ENCODE data around the gene SUGP2. TPM values are rescaled to one million over a fixed set of nuclear protein-coding genes. Genes with fewer than 3 reads are reported as not detected.

Gene SUGP2
- total and polyA plus RNA-seq, 9 of the 15 experiments (the other 6 are each of a cell fraction or from before 2014, with no cell fraction given), result 13.1 to 101 (median 63.1) TPM

DNA sequence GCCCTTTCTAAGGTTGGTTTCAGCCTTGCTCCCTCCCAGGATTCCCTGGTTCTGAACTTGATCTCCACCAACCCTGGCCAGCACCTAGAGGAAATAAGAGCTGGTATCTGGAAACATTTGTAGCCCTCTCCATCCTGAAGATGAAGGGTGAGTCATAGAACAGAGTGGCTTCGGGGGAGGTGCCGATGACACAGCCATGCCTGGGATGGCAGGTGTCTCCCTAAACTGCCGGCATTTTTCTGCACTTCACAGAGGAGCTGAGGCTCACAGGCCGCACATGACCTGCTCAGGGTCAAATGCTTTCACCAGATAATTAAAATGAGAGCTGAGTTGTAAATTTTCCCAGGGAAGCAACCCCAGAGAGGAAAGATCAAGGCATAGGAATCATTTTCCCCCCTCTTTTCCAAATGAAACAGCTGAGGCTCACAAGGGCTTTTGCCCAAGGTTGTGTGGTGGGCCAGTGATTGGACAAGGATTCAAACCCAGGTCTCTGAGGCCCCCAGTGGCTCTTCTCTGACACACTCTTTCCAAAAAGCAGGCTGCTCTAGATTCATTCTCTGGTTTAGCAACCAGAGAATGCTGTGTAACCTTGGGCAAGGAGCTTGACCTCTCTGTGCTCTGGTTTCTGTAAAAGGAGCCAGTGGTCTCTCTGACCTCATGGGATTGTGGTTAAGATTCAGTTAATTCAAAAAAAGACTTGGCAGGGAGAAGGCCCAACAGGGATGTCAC is 29.3 kb upstream of the SUGP2 start:
- ATAC-seq (0 out of 3 replicates have a peak, but pooled peaks have one; percentile 2), DNase-seq (ENCODE audit: extremely low read depth in 1 of 4, low spot score in 3 of 4) (peak in 2 of 4 experiments; percentile 58 to 86), FAIRE-seq (peak; percentile 88)
- ChIA-PET CTCF (ENCODE audit: low intra/inter-chr PET ratio) (no interaction called here), POLR2A (interaction anchor here (0.6 to 1.1 kb wide), 6 partner anchors 20 to 344 kb away, joined by 3 to 5 read pairs (median 3); no protein-coding TSS in a partner anchor)
- WGBS (ENCODE audit: insufficient coverage, low coverage, missing lambda C conversion rate), result 3% methylated on average over 4 of the region's 4 CpGs
- peaks cover 71% of the 10 kb centered on the region for H3K79me2 ChIP-seq (ENCODE audit: control insufficient read depth, insufficient read depth, low read length)
- H3K4me3 ChIP-seq, result peak overlapping the region; percentile 74
- in situ Hi-C loops (cut with MboI), result no loop called here
- BruUV-seq (replicated peaks), result TSS peak; percentile 71
- peaks cover 60 to 81% of the 10 kb centered on the region in 2 experiments for H3K4me1 ChIP-seq (replicated peaks in 1 of 2; ENCODE audit: control insufficient read depth in 2 of 2, insufficient read depth in 2 of 2, low read length in 2 of 2)
- H3K9me3 ChIP-seq (replicated peaks; ENCODE audit: control insufficient read depth, insufficient read depth, low read depth, low read length), result no peaks in the 10 kb centered on the region
- peak overlapping the region; percentile 71; the same call in 1 of the 2 replicates for H2AFZ ChIP-seq (ENCODE audit: low read depth, low read length)
- H3K27ac ChIP-seq (ENCODE audit: extremely low read depth, low read depth, low read length), result peak overlapping the region; percentile 89
- peak overlapping the region; percentile 95 for H3K4me2 ChIP-seq (ENCODE audit: insufficient read depth, low read length)
- peaks cover 31% of the 10 kb centered on the region for H3K36me3 ChIP-seq (ENCODE audit: control insufficient read depth, insufficient read depth, low read length)
- H3K27me3 ChIP-seq (ENCODE audit: control insufficient read depth in 2 of 2, insufficient read depth in 2 of 2, low read length in 2 of 2), result no peaks in the 10 kb centered on the region; a peak in 1 of 5 replicates
- H3K9ac ChIP-seq (ENCODE audit: insufficient read depth in 1 of 2, low read depth in 2 of 2, low read length in 2 of 2), result peak overlapping the region; percentile 84 to 88
- intact Hi-C loops (cut with micrococcal nuclease), result loop anchor here (1.0 to 2.0 kb wide), 2 partner anchors 28 to 76 kb away; partner anchors contain the start of gene TMEM161A
- H4K20me1 ChIP-seq (replicated peaks; ENCODE audit: control insufficient read depth, insufficient read depth, low read length), result no peaks in the 10 kb centered on the region
- peaks cover 3% of the 10 kb centered on the region for H3K9me1 ChIP-seq (ENCODE audit: control insufficient read depth, insufficient read depth, low read length)
- TF ChIP-seq RBM17 (IDR thresholded peaks at IDR 0.05; ENCODE audit: borderline replicate concordance, low read depth, low read length), result no peak
- TF ChIP-seq SLC30A9 (CRISPR knock-in tag; IDR thresholded peaks at IDR 0.05), result no peak
- no peak for TF ChIP-seq YBX1 (IDR thresholded peaks at IDR 0.05)
- TF ChIP-seq ADNP (tag; IDR thresholded peaks at IDR 0.05), result peak; percentile 81
- no peak for TF ChIP-seq U2AF2 (optimal IDR thresholded peaks at IDR 0.05; ENCODE audit: low read depth, low read length)
- no peak for TF ChIP-seq ZNF57 (CRISPR knock-in tag; IDR thresholded peaks at IDR 0.05)
- 0 out of 2 replicates have a peak, but pooled peaks have one; percentile 19 for TF ChIP-seq FOXM1 (IDR thresholded peaks at IDR 0.05; ENCODE audit: low read depth)
- TF ChIP-seq FOXM1 (CRISPR knock-in tag; IDR thresholded peaks at IDR 0.05; ENCODE audit: low read depth), result no peak
- TF ChIP-seq TBP (optimal IDR thresholded peaks at IDR 0.05; ENCODE audit: low read depth, low read length), result no peak
- TF ChIP-seq NR1H2 (CRISPR knock-in tag; IDR thresholded peaks at IDR 0.05), result no peak
- no peak for TF ChIP-seq MEF2D (tag; conservative IDR thresholded peaks at IDR 0.05; ENCODE audit: low read depth)
- TF ChIP-seq KLF1 (tag; IDR thresholded peaks at IDR 0.05), result no peak
- TF ChIP-seq, protein P1, sequence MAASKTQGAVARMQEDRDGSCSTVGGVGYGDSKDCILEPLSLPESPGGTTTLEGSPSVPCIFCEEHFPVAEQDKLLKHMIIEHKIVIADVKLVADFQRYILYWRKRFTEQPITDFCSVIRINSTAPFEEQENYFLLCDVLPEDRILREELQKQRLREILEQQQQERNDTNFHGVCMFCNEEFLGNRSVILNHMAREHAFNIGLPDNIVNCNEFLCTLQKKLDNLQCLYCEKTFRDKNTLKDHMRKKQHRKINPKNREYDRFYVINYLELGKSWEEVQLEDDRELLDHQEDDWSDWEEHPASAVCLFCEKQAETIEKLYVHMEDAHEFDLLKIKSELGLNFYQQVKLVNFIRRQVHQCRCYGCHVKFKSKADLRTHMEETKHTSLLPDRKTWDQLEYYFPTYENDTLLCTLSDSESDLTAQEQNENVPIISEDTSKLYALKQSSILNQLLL (CRISPR knock-in tag; IDR thresholded peaks at IDR 0.05; ENCODE audit: borderline replicate concordance), result no peak
- no peak for TF ChIP-seq RFX5 (IDR thresholded peaks at IDR 0.05; ENCODE audit: low read depth, low read length)
- TF ChIP-seq SMARCA5 (IDR thresholded peaks at IDR 0.05), result peak; percentile 97
- TF ChIP-seq, protein P2, sequence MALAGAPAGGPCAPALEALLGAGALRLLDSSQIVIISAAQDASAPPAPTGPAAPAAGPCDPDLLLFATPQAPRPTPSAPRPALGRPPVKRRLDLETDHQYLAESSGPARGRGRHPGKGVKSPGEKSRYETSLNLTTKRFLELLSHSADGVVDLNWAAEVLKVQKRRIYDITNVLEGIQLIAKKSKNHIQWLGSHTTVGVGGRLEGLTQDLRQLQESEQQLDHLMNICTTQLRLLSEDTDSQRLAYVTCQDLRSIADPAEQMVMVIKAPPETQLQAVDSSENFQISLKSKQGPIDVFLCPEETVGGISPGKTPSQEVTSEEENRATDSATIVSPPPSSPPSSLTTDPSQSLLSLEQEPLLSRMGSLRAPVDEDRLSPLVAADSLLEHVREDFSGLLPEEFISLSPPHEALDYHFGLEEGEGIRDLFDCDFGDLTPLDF (CRISPR knock-in tag; IDR thresholded peaks at IDR 0.05), result no peak
- TF ChIP-seq ZNF445 (CRISPR knock-in tag; IDR thresholded peaks at IDR 0.05; ENCODE audit: low read depth), result no peak

Measured in K562 (cell line).